Activated CD4-positive, CD25-positive, alpha-beta regulatory T cell treated with anti-CD3 and anti-CD28 coated beads, Interleukin-2, amount 50 U/mL, for 24 hours (primary cell): ENCODE data around the gene TCTN2.

Source experiments
- ATAC-seq, 2 donors: fragments of 150-1000 bp; cut with Tn5 transposase; one replicate each; pipeline ENCODE4 v1.10.0; 2021; ENCODE audit warnings: mild to moderate bottlenecking in 1 of 2, moderate library complexity in 1 of 2

Gene TCTN2

DNA sequence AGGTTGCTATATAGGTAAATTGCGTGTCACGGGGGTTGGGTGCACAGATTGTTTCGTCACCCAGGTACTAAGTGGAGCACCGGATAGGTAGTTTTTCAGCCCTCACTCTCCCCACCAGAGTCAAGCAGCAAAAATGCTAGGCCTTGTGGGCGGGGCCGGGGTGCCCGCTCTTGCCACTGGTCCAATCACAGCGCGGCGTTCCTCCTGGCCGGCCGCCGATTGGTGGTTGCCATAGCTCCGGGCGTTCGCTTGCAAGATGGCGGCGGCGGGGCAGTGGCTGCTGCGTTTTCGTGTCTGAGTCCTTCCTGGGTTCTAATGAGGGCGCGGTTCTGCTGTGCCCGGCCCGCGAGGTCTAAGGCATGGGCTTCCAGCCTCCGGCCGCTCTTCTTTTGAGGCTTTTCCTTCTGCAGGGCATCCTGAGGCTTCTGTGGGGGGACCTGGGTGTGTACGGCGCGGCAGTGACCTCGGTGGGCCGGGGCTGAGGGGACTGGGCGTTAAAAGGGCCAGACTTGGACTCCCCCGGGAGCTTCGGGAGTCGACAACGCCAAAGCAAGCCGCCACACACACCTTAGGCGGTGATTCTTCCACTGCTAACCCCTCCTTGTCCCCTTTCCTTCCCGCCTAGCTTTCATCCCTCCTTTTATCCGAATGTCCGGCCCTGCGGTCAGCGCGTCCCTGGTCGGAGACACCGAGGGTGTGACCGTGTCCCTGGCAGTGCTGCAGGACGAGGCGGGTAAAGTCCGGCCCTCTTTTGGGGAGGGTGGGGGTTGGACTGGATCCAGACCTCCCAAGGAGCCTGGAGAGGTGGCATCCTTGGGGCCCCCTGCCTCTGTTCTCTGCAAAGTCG, at the start of gene TCTN2:
TCTN2 (plus strand) TSS at position 232 of the 847 bp plus-strand sequence; CDS start at position 360, 128 bp downstream.
- ATAC-seq: peak; percentile 100

DNA sequence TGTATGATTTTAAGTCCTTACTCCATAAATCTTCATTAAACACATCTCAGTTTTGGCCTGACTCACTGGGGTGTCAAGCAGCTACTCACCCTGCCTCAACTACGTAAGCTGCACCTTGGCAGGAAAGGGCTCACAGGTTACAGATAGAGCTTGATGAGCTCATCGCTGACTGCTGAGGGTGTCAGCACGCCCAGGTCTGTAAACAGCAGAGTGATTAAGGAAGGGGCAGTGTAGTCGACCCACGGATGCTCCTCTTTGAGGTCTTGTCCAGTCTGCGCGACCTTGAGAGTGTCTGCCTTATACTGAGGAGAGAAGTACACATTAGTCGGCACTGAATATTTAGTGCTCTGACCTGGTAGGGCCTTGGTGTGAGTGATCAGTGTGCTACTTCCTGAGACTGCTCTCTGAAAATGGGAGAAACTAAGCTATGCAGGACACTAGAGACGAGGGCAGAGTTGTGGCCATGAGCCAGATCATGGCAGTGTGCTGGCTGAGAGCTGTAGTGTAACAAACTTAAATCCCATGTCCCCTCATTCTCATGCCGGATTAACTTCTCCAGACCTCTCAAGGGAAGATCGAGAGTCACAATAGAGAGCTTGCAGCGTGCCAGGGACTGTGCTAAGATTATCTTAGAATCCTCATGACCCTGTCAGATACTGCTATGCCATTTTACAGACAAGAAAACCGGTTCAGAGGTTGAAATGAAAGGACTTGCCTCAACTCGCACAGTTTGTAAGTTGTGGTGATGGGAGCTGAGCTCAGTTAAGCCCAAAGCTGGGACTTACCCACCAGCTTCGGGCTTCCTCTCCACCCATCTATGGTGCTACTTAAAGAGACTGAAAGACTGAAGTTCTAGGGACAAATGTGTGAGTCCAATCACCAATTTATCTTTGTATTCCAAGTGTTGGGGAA, 49.0 kb upstream of the TCTN2 start:
- peak; percentile 60 to 70 for ATAC-seq

DNA sequence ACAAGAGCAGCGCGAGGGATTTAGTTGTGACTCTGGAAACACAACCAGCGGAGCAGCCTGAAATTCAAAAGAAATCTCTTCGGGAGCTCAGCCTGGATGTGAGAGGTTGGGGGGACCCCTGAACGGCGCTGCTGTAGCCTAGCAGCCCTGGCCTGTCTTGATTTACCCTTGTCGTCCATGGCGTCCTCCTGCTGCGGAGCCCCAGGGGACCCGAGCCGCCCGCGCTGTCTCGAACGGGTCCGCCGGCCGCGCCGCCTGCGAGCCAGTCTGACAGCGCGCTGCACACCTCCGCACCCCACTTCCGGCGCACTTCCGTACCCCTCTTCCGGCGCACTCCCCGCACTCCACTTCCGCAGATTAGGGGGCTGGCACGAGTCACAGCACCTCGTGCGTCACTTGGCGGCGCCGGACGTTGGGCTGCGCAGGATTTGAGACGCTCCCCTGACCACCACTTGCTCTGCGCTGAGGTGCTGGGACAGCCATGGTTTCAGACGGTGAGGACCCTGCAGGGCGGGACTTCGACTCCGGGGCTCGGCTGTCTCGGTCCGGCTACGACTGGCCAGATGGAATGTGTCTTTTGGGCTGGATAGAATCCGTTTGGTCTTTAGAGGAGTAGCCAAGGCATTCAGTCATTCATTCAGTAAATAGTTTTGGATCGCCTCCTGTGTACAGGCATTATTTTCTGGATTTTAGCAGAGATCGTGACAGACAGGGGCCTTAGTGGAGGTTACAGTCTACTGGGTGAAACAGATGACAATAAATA, 37.4 kb upstream of the TCTN2 start, which contains the start of the genes EIF2B1 and GTF2H3:
EIF2B1 (minus strand) TSS at position 308 of the 763 bp plus-strand sequence; CDS start at position 179, 129 bp downstream.
GTF2H3 (plus strand) TSS at position 451 of the 763 bp plus-strand sequence; CDS start at position 482, 31 bp downstream.
- ATAC-seq: peak; percentile 99

DNA sequence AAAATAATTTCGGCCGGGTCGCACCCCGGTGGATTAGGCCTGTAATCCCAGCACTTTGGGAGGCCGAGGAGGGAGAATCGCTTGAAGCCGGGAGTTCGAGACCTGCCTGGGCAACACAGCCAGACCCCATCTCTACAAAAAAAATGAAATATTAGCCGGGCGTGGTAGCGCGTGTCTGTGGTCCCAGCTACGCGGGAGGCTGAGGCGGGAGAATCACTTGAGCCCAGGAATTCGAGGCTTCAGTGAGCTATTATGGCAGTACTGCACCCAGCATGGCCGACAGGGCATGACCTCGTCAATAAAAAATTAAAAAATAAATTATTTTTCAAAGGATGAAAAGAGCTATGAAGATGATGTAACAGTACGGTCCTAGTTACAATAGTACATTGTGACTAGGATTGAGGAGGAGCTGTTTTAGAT, 36.8 kb upstream of the TCTN2 start:
- ATAC-seq: no peak

DNA sequence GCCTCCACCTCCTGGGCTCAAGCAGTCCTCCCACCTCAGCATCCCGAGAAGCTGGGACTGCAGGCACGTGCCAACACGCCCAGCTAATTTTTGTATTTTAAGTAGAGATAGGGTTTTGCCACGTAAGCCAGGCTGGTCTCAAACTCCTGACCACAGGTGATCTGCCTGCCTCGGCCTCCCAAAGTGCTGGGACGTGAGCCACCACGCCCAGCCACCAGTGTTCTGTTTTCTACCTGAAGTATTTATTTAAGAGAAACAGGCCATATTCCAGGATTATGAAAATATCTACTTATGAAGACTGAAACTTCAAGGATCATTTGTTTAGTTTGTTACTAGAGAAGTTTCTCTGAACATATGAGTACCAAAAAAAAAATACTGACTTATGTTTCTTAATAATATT, 27.0 kb upstream of the TCTN2 start:
- no peak for ATAC-seq

DNA sequence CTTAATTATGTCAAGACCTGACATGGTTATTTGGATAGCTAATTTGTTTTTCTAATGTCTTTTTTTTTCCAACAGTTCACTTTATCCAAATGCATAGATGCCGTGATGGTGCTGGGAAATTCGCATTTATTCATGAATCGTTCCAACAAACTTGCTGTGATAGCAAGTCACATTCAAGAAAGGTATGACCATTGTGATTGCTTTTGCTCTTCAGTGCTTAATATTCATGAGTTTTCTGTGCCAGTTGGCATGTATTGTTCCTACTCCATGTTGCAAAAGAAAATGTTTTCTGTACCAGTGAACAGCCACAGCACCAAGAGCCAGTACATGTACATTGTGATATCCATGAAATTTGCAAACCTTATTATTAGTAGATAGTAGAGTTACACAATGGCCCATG, 25.5 kb upstream of the TCTN2 start:
- ATAC-seq: no peak

DNA sequence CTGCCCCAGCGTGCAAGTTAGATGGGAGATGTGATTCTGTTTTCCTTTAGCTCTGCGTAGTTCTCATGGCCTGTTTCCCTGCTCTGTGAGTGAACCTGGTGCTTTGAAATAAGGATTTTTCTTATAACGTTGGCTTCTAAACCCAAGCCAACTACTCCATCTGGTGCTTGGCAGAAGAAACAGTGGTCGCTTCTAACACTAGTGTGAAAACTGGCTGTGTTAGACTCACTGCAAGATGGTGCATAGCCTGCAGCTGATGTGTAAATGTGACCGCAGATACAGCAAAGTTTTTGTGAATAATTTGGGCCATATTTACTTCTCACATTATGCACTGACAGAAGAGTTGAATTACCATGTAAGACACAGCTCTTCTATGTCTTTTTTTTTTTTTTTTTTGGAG, 25.0 kb upstream of the TCTN2 start:
- no peak for ATAC-seq

DNA sequence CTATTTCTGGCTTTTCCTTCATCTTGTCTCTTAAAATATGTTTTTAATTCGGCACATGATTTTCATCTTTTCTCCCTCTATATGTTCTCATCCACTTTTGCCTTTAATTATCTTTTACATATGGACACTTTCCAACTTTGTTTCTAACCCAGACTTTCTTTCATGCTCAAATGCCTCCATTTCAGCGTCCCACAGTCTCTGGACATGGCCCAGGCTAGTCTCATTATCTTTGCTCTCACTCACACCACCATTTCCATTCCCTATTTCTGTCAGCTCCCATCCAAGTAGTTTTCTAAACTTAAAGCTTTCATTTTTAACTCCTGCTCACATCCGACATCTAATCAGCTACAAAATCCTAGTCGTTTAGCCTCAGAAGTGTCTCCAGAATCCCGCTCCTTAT, 22.5 kb upstream of the TCTN2 start:
- ATAC-seq: no peak

DNA sequence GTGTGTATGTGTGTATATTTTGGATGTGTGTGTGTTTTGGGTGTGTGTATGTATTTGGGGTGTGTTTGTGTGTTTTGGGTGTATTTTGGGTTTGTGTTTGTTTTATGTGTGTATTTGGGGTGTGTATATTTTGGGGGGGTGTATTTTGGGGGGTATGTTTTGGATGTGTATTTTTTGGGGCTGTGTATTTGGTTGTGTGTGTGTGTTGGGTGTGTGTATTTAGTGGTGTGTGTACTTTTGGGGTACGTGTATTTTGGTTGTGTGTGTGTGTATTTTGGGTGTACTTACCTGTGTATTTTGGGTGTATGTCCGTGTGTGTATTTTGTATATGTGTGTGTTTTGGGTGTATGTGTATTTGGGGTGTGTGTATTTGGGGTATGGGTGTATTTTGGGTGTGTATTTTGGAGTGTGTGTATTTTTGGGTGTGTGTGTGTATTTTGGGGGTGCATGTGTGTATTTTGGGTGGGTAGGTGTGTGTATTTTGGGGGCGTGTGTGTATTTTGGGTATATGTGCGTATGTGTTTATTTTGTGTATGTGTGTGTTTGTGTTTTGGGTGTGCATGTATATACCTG, 16.7 kb upstream of the TCTN2 start:
- ATAC-seq: no peak

DNA sequence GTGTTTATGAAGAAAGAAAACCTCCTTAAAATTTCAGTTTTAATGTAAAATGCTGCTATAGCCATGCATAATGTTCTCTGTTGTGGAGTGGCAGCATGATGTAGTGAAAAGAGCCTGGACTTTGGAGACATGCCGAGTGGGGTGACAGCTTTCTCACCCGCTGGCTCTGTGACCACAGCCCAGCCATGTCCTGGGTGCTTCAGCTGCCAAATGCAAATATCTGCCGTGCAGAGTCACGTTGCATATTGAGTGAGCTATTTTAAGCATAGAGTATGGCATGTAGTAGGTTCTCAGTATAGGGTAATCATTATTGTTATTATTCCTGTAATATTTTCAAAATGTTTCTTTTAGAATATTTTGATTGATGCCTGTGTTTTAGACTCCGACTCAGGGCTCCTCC, 15.5 kb upstream of the TCTN2 start:
- no peak for ATAC-seq

DNA sequence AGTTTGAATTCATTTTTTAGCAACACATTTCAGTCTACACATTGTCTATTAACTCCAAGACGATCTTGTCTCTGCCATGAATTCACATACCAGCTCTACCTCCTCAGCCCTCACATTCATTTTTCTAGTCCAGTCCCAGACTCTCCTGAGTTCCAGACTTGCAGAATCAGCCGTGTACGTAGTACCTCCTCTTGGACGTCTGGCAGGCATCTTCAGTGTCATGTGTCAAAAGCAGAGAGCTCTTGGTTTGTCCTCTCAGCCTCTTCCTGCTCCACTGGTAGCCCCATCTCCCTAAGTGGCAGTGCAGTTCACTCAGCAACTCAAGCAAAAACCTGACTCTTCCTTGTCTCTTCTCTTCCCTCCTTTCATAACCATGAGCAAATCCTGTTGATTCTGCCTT, 14.5 kb upstream of the TCTN2 start:
- no peak for ATAC-seq

DNA sequence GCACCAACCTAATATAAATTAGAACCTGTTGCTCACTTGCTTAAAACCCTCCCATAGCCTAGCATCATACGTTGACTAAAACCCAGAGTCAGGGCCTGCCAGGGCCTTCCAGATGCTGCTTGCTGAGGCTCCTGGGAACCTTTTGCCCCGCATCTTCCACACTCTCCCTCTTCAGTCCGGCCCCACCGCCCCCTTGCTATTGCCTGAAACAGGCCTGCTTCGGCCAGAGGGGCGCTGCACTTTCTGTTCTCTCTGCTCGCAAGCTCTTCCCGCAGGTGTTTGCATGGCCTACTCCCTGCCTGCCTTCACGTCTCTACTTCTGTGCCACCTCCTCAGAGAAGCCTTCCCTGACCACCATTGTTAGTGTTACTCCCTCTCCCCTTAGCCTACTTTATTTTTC, 13.7 kb upstream of the TCTN2 start:
- ATAC-seq: no peak

DNA sequence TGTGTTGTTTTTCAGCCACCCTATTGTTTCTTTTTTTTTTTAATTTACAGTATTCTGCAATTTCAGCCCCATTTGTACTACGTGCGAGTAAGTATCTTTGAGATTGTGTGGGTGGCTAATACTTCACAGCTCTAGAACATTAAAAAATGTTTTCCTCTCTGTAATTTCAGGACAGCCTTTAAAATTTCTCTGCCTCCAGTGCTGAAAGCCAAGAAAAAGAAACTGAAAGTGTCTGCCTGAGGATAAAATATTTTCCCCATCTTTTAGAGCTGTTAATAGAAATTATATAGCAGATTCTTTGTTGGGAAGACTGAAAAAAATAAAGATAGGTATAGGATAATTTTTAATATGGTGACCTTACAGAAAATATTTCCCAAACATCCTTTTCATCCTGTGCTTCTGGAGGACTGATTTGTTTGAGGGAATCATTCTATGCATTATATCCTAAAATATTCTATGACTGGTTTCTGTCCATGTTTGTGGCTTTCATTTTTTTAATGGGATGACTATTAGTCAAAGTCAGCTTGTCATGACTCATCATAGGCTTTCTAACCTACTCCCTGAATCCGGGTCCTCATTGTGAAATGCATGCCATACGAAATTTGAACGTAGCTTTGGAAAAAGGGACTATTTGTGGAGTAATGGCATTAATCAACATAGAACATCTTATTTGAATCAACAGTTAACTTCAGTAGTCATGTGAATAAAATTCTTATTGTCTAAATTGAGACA, 10.8 kb upstream of the TCTN2 start:
- ATAC-seq: no peak

DNA sequence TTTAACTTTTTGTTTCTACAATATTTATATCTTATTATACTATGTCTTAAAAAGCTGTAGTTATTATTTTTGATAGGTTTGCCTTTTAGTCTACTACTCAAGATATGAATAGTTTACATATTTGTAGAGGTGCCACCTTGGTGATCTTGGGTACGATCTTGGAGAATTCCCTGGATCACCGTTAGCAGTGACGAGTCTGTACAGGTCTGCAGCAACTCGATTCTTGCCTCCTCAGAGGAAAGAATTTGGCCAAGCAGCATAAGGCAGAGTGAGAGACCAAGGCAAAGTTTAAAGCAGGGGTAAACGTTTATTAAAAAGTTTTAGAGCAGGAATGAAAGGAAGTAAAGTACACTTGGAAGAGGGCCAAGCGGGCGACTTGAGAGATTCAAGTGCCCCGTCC, 3.1 kb upstream of the TCTN2 start:
- ATAC-seq: no peak

DNA sequence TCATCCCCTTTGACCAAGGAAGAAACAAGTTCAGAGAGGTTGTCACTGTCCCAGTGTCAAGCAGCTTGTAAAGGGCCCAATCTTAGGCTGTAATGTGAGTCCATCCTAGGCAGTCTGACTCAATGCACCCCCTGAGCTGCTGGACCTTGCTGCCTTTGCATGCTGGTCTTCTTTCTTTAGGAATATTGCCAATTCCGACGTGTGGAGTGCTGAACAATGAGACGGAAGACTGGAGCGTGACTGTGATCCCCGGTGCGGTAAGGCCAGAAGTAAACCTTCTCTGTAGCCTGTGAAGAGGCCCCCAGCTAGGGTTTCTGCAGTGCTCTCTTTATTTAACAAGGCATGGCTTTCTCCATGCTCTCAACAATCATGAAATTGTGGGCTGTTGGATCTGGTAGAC, 963 bp downstream of the TCTN2 start:
- ATAC-seq: no peak

DNA sequence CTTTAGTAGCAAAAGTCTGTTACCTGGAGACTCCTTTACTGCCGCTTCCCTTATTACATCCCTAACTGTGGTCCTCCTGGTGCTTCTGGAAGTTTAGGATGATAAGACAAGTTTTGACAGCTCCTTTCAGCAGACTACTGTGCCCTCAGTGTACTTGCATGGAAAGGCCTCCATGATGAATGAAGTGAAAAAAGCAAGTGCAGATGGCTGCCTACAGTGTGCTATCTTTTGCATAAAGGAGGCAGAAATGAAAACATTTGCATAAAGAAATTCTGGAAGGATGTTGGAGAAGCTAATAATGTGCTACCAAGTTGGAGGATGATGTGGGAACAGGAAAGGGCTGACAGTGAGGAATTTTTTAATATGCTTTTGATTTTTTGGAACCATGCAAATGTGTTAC, 4.5 kb downstream of the TCTN2 start:
- no peak for ATAC-seq

DNA sequence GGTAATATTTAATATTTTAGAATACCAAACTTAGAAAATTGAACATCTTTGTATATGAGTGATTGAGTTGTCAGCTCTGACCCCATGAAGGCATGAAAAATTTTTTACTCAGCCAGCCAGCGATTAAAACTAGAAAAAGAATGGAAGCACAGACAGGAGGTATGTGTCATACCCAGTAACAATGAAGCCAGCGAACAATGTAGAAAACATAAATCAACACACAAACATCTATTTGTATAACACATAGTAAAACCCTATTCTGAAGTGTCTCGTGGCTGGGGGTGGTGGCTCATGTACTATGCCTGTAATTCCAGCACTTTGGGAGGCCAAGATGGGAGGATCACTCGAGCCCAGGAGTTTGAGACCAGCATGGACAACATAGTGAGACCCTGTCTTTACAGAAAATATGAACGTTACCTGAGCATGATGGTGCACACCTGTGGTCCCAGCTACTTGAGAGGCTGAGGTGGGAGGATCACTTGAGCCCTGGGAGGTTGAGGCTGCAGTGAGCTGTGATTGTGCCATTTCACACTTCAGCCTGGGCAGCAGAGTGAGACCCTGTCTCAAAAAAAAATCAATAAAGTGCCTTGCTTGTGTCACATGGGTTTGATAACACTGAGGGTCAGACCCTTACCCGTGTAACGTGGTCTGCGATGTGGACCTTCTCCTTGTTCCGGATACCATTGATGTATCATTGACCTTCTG, 5.9 kb downstream of the TCTN2 start:
- ATAC-seq: no peak

DNA sequence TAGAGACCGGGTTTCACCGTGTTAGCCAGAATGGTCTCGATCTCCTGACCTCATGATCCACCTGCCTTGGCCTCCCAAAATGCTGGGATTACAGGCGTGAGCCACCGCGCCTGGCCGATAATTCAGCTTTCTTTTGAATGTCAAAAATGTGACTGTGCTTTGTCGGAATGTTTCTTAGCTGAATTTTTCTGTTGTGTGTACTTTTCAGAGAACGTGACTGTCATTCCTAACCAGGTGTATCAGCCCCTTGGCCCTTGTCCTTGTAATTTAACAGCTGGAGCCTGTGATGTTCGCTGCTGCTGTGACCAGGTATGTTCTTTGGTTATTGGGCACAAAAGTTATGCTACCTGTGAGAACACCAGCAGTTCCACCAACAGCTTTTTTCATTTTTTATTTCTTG, 8.1 kb downstream of the TCTN2 start:
- no peak for ATAC-seq

DNA sequence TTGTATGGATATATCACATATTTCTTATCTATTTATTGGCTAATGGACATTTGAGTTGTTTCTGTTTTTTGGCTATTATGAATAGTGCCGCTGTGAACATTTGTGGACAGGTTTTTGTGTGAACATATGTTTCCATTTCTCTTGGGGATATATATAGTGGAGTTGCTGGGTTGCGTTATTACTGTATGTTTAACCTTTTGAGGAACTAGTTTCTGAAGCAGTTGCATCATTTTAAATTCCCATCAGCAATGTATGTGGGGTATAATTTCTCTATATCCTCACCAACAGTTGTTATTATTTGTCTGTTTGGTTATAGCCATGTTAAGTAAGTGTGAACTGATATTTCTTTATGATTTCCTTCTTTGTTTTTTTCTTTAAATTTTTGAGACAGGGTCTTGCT, 10.7 kb downstream of the TCTN2 start:
- ATAC-seq: no peak

DNA sequence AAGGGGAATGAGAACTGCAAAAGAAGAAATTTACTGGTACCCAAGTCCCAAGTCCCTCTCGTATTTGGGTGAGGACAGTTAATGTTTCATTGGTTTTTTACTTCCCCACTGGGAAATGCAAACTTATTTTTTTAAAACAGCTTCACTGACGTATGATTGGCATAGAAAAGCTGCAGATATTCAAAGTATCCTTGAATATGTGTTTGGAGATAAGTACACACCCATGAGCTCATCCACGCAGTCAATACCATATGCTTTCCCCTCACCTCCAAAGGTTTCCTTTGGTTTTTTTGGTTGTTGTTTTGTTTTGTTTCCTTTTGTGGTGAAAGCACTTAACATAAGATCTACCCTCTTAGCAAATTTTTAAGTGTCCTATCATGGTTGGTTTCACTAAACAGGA, 13.1 kb downstream of the TCTN2 start:
- no peak for ATAC-seq

DNA sequence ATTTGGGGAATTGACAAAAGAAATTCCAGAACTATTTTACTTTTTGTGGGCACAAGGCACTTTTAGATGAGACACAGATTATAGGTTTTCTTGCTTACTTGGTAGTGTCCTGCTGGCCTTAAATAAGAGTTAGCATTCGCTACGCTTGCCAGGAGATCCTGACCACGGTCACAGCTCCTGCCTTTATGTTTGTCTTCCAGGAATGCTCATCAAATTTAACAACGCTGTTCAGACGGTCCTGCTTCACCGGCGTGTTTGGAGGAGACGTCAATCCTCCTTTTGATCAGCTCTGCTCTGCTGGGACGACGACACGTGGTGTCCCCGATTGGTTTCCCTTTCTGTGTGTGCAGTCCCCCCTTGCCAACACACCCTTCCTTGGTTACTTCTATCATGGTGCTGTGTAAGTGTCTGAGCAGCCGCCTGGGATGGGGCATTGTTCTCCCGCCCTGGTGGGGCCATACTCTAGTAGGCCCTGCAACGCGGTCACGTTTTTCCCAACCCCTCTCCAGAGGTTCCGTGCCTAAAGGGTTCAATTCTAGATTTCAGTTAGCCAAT, 15.8 kb downstream of the TCTN2 start:
- no peak for ATAC-seq
